UCSD-AML1 (cell line): ENCODE measurements around the gene RHOA.
"Not testable (repeated sequence)": the region's sequence is repeated elsewhere in the genome, so short reads cannot be mapped to it uniquely, and the experiment has no call there.

ENCODE experiments used
- DNase-seq: peaks from one replicate; lab custom pipeline; 2025; ENCODE audit not compliant: unreplicated experiment; lab: John Stamatoyannopoulos, UW

The RHOA gene

GRCh38 chr3:49333091-49333490 is 78.7 kb downstream of the RHOA start:
- DNase-seq, result no peak

- no peak for DNase-seq
These were observed 82.6 kb downstream of the RHOA start for GRCh38 chr3:49329186-49329585.

GRCh38 chr3:49328350-49328749 is 83.4 kb downstream of the RHOA start:
- not testable (repeated sequence) for DNase-seq

GRCh38 chr3:49327485-49327884 is 84.3 kb downstream of the RHOA start:
- DNase-seq, result no peak

GRCh38 chr3:49324768-49325167 is 87.0 kb downstream of the RHOA start:
- no peak for DNase-seq

- no peak for DNase-seq
These were observed 94.9 kb downstream of the RHOA start for GRCh38 chr3:49316696-49317457.

GRCh38 chr3:49313896-49314688 is 97.7 kb downstream of the RHOA start:
- no peak for DNase-seq

GRCh38 chr3:49311283-49311682 is 100.5 kb downstream of the RHOA start:
- no peak for DNase-seq

GRCh38 chr3:49310677-49311076 is 101.1 kb downstream of the RHOA start:
- DNase-seq, result no peak
